Endometrial microvascular endothelial cells (primary cell): ENCODE results near the gene GPRC5C. TPM values are rescaled to one million over a fixed set of nuclear protein-coding genes. Genes with fewer than 3 reads are reported as not detected.

Experiments used
- in situ Hi-C: cut with HindIII; loops from 2 replicates; pipeline ENCODE4 v1.10.0; 2017; ENCODE audit warnings: low sequenced_read_pairs, low pct_unique_long_range_greater_than_20kb; ENCODE audit errors: inconsistent ontology term
- total RNA-seq: library from RNA; depleted of rRNA; stranded (reverse); fragments of >200 nt; gene quantifications from one replicate; pipeline ENCODE4 v1.2.3, GENCODE V29; 2015; ENCODE audit errors: inconsistent ontology term

The GPRC5C gene, protein sequence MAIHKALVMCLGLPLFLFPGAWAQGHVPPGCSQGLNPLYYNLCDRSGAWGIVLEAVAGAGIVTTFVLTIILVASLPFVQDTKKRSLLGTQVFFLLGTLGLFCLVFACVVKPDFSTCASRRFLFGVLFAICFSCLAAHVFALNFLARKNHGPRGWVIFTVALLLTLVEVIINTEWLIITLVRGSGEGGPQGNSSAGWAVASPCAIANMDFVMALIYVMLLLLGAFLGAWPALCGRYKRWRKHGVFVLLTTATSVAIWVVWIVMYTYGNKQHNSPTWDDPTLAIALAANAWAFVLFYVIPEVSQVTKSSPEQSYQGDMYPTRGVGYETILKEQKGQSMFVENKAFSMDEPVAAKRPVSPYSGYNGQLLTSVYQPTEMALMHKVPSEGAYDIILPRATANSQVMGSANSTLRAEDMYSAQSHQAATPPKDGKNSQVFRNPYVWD
- not detected for total RNA-seq

DNA sequence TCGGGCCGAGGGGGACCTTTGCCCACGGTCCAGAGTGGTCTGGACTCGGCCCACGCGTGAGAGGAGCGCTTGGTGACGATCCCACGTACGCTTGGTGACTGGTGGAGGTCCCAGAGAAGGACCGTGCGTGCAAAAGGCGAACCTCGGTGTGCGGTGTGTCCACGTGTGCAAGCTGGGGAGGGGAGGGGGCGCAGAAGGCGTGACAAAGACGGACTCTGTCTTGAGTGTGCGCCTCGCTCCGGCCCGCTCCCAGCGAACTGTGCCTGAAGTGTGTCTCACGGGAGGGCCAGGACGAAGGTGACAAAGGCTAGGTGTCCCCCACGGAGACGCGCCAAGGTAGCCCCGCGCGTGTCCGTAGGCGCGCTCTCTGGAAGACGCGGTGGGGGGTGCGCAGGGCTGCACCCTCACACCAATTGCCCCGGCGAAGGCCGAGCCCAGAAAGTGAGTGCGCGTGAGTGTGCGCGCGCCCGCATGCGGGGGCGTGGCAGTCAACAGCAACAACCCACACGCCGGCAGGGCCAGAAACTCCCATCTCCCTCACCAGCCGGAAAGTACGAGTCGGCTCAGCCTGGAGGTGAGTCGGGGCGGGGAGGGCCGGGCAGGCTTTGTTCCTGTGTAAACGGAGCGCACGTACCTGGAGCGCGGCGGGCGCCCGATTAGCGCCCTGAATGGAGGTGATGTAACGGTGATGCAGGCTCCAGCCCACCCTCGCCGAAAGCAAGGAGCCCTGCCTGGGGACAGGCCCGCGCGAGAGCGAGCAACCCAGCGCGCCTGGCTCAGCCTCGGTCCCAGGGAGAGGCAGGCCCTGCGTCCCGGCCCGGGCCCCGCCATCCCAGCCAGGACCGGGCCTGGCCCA, at the start of gene GPRC5C:
Gene GPRC5C (plus strand): TSS at position 521 of the 856 bp plus-strand sequence. CDS start 7,689 bp downstream, outside the sequence.
- in situ Hi-C loops = no loop called here

GRCh38 chr17:74383141-74383540, 48.7 kb upstream of the GPRC5C start:
- in situ Hi-C loops = no loop called here

- in situ Hi-C loops = no loop called here
These were observed 46.7 kb upstream of the GPRC5C start for GRCh38 chr17:74385201-74385600.

GRCh38 chr17:74386386-74386785, 45.5 kb upstream of the GPRC5C start:
- in situ Hi-C loops = no loop called here

GRCh38 chr17:74387365-74388218, 44.3 kb upstream of the GPRC5C start:
- in situ Hi-C loops = no loop called here

GRCh38 chr17:74389084-74389753, 42.7 kb upstream of the GPRC5C start:
- in situ Hi-C loops = no loop called here

GRCh38 chr17:74389937-74390679, 41.8 kb upstream of the GPRC5C start:
- in situ Hi-C loops = no loop called here

DNA sequence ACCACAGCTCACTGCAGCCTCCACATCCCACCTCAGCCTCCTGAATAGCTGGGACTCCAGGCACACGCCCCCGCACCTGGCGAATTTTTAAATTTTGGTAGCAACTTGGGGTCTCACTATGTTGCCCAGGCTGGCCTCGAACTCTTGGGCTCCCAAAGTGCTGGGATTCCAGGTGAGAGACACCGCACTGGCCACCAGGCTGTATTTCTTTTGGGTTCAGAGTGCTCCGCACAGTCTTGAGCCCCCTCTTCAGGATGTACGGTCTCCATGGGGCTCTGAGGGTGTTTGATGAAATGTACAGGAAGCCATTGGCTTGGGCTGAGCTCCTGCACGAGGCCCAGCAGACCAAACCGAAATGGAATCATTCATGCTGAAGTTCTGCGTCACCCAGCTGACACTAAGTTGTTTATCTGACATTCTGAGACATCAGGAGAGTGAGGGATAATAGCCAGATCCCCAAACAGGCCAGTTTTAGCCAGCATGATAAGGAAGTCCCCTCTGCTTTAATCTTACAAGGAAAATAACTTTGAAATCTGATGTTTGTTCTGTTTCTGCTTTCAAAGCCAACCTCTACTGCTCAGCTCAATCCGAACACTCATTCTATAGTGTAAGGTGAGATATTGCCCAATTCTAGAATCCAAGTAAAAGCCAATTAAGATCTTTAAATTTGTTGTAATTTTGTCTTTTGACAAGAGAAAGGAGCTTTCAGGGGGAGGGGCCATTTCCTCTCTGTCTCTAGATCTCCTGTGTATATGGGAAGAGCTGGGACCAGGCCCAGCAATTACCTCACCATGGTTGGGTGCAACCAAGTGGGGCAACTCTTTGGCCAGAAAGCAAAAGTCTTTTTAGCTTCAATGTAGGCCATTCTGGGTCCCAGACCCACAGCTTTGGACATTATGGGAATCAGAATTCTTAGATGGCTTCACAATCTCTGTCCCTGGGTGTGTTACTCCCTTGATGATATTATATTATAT, 40.9 kb upstream of the GPRC5C start:
- in situ Hi-C loops = no loop called here

GRCh38 chr17:74391771-74392170, 40.1 kb upstream of the GPRC5C start:
- in situ Hi-C loops = no loop called here

GRCh38 chr17:74392848-74393247, 39.0 kb upstream of the GPRC5C start:
- in situ Hi-C loops = no loop called here

GRCh38 chr17:74393346-74393942, 38.4 kb upstream of the GPRC5C start:
- in situ Hi-C loops = no loop called here

- in situ Hi-C loops = no loop called here
These were observed 37.5 kb upstream of the GPRC5C start for GRCh38 chr17:74394275-74394950.

DNA sequence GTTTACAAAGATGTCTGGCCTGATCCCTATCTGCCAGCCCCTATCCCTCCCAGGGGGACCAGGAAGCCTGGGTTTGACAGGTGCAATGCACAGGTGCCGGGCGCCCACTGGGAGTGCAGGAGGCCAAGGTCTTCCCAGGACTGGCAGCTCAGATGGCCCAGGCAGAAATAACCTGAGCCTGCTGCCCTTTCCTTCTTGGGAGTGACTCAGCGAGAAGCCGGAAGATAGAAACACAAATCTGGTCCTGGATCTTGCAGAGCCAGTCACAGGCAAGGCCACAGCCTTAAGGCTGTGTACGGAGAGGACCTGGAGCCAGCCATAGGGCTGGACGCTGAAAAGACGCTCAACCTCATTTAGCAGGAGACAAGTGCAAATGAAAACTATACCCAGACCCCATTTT, 36.9 kb upstream of the GPRC5C start:
- in situ Hi-C loops = no loop called here

DNA sequence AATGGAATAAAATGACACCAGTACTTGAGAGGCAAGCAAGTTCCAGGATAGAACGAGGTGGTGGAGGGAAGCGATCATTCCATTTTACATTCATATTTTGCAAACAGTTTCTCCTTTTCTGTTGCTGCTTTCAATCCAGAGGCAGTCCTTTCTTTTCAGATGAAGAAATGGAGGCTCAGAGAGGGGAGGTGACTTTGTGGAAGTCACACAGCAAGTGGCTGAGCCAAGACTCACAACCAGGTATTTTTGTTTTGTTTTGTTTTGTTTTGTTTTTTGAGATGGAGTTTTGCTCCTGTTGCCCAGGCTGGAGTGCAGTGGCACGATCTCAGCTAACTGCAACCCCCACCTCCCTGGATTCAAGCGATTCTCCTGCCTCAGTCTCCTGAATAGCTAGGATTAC, 35.3 kb upstream of the GPRC5C start:
- in situ Hi-C loops = no loop called here

DNA sequence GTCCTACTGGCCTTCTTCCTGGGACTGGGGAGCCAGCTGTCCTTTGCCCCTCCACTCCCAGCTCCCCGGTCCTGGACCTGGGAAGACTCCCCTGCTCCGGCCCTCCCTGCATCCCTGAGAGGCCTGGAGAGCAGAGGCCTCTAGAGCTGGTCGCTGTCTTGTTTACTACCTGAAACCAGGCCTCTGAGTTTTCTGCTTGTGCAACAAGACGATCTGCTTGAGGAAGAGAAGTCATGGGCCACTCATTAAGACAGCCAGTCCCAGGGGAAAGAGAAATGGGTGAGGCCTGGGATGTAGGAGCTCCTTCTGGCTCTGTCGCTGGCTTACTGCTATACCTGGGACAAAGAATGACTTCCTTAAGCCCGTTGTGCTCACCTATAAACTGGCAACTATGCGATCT, 29.8 kb upstream of the GPRC5C start:
- in situ Hi-C loops = no loop called here
